ENCODE measurements around the gene HGFAC. TPM values are rescaled to one million over a fixed set of nuclear protein-coding genes. Genes with fewer than 3 reads are reported as not detected.

The HGFAC gene
- total RNA-seq: not detected in 2 replicates

GRCh38 chr4:3441501-3442459 lies at the start of gene HGFAC:
TSS of gene HGFAC (plus strand) at chr4:3441968. CDS start at chr4:3442002, 34 bp downstream.

GRCh38 chr4:3462790-3463415 lies 21.1 kb downstream of the HGFAC start, which contains the start of gene DOK7:
TSS of gene DOK7 (plus strand) at chr4:3463306. CDS start at chr4:3463376, 70 bp downstream.

Other genes with a start within 250 kb of the HGFAC start
- gene MSANTD1, start 192.8 kb upstream of the HGFAC start, total RNA-seq: not detected in 2 replicates
- 6.1 and 8.2 TPM in 2 replicates for gene RGS12, start 148.9 kb upstream of the HGFAC start, total RNA-seq
- gene DOK7, start 21.3 kb downstream of the HGFAC start, total RNA-seq: not detected in 2 replicates
- 199 and 245 TPM in 2 replicates for gene LRPAP1, start 90.5 kb downstream of the HGFAC start, total RNA-seq